Stimulated activated CD8-positive, alpha-beta memory T cell treated with anti-CD3 and anti-CD28 coated beads, Interleukin-4, amount 100 ng/mL, for 1 hour (primary cell): Measurements from ENCODE around the gene PPA1.
"Not testable (repeated sequence)": the region's sequence is repeated elsewhere in the genome, so short reads cannot be mapped to it uniquely, and the experiment has no call there.

ENCODE experiments used
- DNase-seq, 2 donors: peaks; one replicate each; pipeline ENCODE4 v3.0.0-alpha.2; 2020; ENCODE audit warnings: low read depth in 2 of 2, low spot score in 1 of 2

The PPA1 gene

GRCh38 chr10:70175516-70175915 lies 57.7 kb downstream of the PPA1 start:
- DNase-seq, result no peak

- DNase-seq, result no peak
These were observed 59.0 kb downstream of the PPA1 start for GRCh38 chr10:70174058-70174741.

- DNase-seq, result no peak
These were observed 63.4 kb downstream of the PPA1 start for GRCh38 chr10:70169649-70170364.

- no peak for DNase-seq
These were observed 64.2 kb downstream of the PPA1 start for GRCh38 chr10:70169011-70169410.

- no peak for DNase-seq
These were observed 66.0 kb downstream of the PPA1 start for GRCh38 chr10:70167246-70167645.

- DNase-seq, result no peak
These were observed 66.8 kb downstream of the PPA1 start for GRCh38 chr10:70166394-70166793.

GRCh38 chr10:70164163-70164562 lies 69.1 kb downstream of the PPA1 start:
- DNase-seq, result no peak

- DNase-seq, result no peak
These were observed 69.8 kb downstream of the PPA1 start for GRCh38 chr10:70163448-70163847.

GRCh38 chr10:70162892-70163201 lies 70.4 kb downstream of the PPA1 start:
- DNase-seq, result no peak

- DNase-seq, result no peak
These were observed 70.9 kb downstream of the PPA1 start for GRCh38 chr10:70162151-70162891.

- no peak for DNase-seq
These were observed 72.4 kb downstream of the PPA1 start for GRCh38 chr10:70160798-70161197.

- not testable (repeated sequence) for DNase-seq
These were observed 73.9 kb downstream of the PPA1 start for GRCh38 chr10:70159366-70159765.

- DNase-seq, result no peak
These were observed 75.1 kb downstream of the PPA1 start for GRCh38 chr10:70158113-70158512.

- DNase-seq, result no peak
These were observed 77.9 kb downstream of the PPA1 start for GRCh38 chr10:70155255-70155838.
